ENCODE data around the gene IQCK.

The IQCK gene

DNA sequence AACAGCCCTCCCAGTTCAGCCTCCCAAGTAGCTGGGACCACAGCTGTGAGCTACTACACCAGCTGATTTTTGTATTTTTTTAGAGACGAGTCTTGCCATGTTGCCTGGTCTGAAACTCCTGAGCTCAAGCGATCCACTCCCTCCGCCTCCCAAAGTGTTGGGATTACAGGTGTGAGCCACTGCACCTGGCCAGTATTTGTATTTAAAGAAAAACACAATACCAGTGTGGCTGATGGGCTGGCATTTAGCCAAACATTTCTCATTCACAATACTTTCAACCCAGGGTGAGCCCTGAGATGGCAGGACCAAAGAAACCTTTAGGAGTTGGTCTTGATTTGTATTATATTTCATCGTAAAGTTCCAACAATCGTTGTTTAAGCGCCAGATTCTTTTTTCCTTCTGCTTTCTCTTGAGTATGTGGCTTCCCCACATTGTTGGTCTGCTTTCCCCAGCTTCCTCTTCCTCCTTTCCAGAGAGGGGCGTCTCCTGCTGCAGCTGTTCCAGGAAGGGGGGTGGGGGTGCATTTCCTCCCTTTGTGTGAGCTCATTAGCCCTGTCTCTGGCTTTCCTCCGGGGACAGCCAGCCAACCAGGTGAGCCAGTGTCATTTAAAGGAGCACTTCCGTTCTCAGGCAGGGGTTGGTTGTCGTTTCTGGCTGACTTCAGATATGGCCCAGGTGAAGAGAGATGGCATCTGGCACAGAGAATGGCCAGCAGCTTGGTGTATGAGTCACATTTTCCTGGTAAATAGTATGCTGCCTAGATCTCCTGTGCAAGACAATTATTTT, 86.7 kb downstream of the IQCK start:
- DNase-seq (ENCODE audit: low spot score) = no peak

DNA sequence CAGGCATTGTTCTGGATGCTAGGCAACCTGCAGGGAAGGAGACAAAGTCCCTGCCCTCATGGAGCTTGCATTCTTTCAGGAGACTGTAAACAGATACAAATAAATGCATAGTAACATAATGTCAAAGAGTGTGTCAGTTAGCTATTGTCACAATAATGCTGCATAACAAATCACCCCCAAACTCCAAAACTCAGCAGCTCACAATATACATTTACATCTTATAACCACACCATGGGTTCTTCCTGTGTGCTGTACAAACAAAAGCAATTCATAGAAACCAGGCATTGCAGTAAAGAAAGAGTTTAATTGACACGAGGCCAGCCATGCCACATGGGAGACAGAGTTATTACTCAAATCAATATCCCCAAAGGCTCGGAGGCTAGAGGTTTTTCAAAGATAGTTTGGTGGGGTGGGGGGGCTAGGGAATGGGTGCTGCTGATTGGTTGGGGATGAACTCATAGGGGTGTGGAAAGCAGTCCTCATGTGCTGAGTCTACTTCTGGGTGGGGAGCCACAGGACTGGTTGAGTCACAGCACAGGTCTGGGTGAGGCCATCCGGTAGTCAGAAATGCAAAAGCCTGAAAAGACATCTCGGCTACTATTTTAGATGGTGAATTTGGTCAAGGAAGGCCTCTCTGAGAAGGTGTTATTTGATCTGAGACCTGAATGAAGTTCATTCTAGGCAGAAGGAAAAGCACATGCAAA, 87.5 kb downstream of the IQCK start:
- DNase-seq (ENCODE audit: low spot score) = no peak

DNA sequence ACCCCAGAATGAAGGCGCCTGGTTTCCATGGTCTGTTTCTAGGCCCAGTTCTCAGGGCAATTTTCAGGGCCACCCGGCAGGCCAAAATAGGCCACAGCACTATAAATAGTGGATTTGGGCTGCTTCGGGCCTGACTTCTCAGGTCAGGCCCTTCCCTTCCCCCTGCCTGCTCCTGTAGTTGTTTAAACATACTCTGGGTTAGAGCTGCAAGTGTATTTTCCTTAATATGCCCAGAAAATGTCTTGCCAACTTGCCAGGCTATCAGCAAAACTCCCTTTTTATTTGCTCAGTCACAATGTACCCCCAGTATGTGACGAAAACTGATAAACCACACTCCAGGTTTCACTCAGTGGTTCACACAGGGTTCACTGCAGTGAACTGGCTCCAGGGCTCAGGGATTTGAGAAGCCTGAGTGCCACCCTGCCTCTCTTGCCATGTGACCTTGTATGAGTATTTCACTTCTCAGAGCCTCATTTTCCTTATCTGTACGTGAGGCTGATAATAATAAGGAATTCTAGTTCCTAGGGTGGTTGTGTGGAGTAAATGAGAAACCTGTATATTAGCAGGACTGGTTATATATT, 90.1 kb downstream of the IQCK start:
- no peak for DNase-seq (ENCODE audit: low spot score)

DNA sequence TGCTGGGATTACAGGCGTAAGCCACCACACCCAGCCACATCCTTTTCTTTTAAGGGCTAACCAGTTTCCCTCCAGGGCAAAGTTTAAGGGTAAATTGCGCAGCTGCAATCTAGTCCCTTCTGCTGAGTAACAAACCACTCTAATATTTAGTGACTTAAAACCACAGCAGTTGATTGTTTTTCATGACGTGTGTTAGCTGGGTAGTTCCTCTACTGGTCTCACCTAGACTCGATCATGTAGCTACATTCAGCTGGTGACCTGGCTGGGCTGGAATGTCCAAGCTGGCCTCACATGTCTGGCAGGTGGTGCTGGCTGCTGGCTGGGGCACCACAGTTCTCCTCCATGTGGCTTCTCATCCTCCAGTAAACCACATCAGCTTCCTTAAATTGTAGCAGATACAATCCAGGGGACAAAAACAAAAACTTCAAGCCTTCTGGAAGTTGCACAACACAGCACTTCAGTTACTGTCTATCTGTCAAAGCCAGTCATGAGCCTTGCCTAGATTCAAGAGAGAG, 91.1 kb downstream of the IQCK start:
- DNase-seq (ENCODE audit: low spot score) = no peak

DNA sequence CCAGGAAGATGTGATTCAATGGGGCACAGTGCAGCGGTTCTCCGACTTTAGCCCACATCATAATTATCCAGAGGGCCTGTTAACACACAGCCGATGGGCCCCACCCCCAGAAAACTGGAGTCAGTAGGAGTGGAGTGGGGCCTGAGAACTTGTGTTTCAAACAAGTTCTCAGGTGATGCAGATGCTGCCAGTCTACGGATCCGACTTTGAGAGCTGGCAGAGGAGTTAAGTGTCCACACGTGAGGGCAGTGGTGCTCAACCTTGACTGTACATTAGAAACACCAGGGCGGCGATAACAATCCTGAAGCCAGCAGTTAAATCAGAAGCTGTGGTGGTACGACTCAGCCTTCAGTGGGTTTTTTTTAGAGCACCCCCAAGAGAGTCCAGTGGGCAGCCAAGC, 91.6 kb downstream of the IQCK start:
- no peak for DNase-seq (ENCODE audit: low spot score)

DNA sequence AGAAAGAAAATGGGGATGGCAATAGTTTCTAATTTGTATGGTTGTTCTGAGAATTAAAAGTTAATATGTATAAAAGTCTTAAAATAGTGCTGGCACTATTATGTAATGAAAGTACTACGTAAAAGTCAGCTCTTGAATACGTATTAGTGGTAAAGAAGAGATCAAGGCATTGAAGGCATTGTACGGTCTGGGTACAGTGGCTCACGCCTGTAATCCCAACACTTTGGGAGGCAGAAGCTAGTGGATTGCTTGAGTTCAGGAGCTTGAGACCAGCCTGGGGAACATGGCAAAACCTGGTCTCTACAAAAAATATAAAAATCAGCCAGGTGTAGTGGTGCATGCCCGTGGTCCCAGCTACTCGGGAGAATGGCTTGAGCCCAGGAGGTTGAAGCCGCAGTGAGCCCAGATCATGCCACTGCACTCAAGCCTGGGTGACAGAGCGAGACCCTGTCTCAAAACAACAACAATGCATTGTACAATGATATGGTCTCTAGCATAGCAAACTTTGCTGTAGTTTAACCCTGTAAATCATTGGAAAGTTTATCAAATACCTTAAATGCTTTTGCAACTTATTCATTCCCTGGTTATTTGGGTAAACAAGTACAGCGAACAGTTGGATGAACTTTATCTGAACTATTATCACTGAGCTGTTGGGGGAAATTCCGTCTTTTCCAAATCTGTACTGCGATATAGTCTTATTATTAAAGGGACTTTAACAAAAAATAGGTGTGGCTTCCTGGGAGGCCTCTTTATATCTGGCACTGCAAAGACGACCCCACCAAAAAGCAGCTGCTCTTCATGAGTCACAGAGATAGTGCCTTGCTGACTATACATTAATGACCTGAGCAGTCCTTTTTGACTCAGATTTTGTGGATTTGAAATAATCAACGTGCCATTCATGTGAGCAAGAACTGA, 93.0 kb downstream of the IQCK start:
- peak; percentile 16 for DNase-seq (ENCODE audit: low spot score)

DNA sequence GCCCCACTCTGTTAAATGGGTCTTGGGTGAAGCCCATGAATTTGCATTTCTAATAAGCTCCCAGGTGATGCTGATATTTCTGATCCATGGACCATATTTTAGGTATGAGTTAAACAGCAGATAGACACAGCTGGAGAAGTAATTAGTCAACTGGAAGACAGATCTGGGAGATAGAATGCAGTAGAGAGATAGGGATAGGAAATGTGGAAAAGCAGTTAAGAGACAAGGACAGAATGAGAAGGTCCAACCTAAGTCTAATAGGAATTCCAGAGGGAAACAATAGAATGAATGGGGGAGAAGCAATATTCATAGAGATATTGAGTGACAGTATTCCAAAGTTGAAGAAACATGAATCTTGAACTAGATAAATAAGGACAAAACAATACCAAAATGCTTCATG, 94.9 kb downstream of the IQCK start:
- no peak for DNase-seq (ENCODE audit: low spot score)

DNA sequence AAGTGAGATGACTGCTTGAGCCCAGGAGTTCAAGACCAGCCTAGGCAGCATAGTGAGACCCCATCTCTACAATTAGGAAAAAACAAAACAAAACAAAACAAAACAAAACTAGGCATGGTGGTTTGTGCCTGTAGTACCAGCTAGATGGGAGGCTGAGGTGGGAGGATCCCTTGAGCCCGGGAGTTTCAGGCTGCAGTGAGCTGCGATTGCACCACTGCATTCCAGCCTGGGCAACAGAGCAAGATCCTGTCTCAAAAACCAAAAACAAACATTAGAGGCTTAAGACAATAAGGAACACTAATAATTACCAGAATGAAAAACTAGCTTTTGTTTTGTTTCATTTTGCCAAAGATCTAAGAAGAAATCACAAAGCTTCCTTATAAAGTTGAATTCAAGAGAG, 97.3 kb downstream of the IQCK start:
- no peak for DNase-seq (ENCODE audit: low spot score)

DNA sequence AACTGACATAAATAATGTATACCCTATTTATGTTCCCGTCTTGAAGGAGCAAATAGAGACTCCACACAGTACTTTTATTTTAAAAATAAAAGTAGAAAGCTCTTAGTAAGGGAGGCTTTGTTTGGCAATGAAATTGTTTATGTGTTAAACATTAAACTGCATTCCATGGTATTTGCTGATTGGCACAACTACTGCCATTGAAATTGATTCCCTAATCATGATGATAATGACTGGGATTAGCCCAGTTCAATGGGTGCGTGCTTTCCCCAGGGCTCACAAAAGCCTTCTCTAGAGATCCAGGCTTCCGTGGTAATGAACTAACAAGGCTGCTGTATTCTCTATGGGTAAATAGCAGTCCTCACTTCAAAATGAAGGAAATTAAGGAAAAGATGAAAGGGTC, 99.1 kb downstream of the IQCK start:
- no peak for DNase-seq (ENCODE audit: low spot score)

DNA sequence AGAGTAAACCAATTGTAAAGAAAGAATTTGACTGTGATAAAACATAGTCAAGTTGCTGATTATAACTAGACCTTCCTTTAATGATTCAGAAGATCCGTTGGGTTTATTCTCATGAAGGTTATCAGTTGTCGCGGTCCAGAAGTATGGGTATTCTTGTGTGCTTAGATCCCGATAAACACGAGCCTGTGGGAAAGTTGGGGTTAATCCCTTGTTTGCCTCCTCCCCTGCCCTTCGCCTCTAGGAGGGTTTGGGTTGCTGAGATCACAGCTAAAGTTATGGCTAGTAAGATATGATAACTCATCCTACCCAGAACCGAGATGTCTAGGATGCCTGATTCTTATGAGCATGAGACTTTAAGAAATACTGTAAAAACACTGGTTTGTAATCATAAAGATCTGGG, 99.8 kb downstream of the IQCK start:
- DNase-seq (ENCODE audit: low spot score) = no peak

DNA sequence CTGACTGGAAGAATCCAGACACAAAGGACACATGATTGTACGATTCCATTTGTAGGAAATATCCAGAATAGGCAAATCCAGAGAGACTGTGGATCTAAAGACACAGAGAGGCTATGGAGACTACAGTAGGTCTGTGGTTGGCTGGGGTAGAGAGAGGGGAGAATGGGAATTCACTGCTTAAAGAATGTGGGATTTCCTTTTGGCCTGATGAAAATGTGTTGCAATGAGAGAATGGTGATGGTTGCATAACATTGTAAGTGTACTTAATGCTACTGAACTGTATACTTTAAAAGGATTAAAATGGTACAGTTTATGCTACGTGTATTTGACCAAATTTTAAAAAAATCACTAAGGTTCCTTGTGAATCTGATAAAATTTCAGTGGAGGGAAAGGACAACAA, 104.5 kb downstream of the IQCK start:
- peak; percentile 44 for DNase-seq (ENCODE audit: low spot score)

DNA sequence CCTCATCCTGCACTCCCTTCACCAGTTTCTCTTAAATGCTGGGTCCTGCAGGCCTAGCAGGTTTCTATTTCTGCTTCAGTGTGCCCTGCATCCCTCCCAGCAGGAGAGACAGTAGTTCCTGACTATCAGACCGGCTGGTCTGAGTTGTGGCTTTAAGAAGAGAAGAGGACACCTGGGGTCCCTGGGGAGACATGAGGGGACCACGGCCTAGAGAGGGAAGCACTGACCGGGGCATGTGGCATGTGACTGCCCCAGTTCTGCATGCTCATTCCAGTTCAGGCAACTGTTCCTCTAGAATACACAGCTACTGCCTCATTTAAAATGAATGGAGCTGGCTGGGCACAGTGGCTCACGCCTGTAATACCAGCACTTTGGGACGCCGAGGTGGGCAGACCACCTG, 105.3 kb downstream of the IQCK start:
- DNase-seq (ENCODE audit: low spot score) = no peak

DNA sequence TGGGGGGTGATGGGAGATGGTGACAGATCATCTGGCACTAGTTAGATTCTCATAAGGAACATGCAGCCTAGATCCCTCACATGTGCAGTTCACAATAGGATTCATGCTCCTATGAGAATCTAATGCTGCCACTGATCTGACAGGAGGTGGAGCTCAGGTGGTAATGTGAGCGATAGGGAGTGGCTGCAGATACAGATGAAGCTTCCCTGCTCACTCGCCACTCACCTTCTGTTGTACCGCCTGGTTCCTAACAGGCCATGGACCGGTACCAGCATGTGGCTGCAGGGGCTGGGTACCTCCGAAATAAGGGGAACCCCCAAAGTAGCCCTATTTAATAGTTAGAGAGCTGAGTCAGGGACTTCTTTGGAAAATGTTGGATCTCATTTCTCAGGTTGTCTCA, 106.1 kb downstream of the IQCK start:
- no peak for DNase-seq (ENCODE audit: low spot score)

DNA sequence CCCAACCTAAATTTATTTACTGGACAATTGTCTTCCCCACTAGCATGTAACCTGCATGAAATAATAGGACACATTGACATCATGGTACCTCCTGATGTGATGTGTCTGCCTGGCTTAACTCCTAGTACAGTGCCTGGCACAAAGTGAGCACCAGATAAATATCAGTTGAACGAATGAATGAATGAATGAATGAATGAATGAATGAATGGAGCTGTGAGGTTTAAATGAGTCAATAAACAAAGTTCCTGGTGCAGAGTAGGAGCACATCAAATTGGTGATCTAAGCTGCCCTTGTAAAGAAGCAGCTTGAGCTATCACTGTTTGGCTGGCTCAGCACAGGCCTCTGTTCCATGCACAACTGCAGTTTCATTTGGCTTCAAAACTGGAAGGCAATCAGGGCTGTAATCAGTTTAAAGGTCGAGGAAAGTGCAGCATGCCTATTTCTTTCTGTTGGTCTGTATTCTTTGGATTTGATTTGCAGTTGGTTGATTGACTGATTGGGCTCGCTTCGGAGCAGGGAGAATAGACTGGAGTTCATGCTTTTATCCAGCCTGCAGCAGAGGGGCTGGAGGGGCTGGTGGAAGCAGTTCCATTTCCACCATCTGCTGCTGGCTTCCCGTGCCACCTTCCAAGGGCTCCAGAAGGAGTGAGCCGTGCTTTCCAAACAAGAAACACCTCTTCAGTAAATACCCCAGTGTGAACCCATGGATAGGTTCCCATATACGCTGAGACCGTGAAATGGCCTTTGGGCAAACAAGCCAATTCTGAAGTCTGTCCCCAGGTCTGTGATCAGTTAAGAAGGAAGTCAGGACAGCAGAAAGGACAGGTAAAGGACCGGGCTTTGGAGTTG, 112.0 kb downstream of the IQCK start:
- no peak for DNase-seq (ENCODE audit: low spot score)

DNA sequence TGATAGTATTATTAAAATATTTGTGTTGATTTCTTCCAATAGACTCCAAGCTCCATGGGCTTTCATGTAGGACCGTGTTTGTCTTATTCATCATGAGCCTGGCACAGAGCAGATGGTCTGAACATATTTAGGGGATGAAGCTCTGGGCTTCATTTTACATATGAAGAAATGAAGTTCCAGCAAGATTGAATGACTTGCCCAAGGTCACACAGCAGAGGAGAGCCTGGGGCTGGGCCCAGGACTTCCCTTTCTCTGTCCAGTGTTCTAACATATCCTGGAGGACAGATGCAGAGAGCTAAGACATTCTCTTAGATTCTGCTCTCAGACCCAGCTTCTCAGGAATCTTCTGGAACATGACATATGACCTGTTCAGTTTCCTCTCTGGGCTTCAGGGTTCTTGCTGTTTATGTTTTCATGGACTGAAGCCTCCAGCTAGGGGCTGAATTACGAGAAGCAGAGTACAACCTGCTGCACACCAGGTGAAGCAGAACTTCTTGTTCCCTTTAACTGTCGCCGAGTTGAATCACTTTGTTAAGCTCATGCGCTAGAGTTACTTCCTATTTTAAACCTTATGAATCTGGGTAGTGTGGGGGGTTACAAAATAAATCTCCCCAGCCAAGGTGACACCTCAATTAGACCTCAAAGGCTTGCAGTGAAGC, 113.0 kb downstream of the IQCK start:
- DNase-seq (ENCODE audit: low spot score) = no peak

DNA sequence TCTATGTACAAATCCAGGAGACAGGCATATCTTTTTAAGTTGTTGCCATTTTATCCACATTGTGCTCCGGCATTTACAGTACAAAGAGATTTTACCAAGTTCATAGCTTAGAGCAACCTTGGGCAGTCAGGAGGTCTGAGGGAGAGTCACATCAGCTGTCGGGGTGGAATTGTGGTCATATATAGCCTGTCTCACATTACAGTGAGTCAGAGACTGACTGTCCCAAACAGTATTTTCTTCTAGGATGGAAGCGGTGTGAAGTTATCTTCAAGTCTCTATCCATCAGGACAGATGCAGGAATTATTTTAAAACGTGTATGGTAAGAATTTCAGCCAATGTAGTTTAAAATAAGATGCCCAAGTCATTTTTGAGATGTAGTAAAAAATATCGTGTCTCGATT, 113.6 kb downstream of the IQCK start:
- peak; percentile 67 for DNase-seq (ENCODE audit: low spot score)

DNA sequence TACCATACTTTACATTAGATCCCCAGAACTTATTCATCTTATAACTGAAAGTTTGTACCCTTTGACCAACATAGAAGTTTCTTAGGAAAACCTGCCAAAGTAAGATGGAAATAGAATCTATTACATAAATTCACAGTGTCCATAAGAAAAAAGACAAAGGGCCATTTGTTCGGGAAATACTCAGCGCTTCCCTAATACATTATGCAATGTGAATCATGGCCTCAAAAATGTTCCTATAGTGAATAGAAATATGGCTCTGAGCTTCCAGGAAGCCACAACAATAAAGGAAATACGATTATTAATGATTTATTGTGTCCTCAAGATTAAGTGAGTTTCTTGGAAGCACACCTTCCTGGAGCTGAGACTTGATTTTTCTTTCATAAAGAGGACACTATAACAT, 115.1 kb downstream of the IQCK start:
- no peak for DNase-seq (ENCODE audit: low spot score)

DNA sequence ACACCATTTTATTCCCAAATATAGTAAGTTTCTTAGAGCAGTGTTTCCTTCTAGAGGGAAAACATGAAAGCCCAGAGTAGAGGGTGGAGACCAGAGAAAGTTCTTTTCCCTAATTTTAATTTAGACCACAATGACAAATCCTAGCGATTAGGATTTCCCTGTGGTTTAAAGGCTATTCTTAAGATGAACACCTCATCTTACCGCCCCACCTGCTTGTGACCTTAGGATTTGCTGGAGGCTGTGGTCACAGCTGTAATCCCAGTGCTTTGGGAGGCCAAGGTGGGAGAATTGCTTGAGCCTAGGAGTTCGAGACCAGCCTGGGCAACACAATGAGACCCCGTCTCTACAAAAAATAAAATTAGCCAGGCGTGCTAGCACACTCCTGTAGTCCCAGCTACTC, 115.5 kb downstream of the IQCK start:
- DNase-seq (ENCODE audit: low spot score) = no peak

DNA sequence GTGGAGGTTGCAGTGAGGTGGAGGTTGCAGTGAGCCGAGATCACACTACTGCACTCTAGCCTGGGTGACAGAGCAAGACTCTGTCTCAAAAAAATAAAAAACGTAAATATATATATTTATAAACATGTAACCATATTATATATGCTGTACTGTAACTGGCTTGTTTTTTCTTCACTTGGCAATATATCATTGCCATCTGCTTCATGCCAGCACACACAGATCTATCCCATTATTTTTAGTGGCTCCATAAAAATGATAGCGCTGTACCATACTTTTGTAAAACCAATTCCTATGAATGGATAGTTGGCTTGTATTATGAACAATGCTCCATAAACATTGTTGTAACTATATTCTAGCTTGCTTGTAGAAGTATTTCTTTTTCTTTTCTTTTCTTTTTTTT, 117.1 kb downstream of the IQCK start:
- no peak for DNase-seq (ENCODE audit: low spot score)

DNA sequence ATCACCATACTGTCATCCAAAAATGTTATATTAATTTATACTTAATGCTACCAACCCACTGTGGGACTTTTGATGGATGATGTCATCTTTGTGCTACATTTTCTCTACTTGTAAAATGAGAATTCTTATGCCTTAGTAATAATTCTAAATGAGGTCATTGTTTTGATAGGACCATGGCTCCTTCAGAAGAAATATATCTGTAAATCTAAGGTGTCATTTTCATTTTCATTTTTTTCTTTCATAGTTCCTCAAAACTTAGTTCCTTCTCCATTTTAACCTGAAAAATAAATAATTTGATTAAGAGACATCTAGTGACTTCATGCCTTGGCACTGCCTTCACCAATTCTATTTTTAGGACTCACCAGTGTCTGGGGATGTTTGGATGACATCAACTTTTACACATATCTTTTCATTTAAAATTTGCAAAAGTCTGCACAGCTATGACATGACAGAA, 117.9 kb downstream of the IQCK start:
- peak; percentile 49 for DNase-seq (ENCODE audit: low spot score)
